K562 (cell line): ENCODE results near the gene CENPX. TPM values are rescaled to one million over a fixed set of nuclear protein-coding genes. Genes with fewer than 3 reads are reported as not detected.

ENCODE experiments used
- ATAC-seq: fragments of 200-7000 bp; cut with Tn5 transposase; 3 replicates; pipeline ENCODE4 v1.9.1; 2020; ENCODE audit warnings: moderate library complexity
- BruUV-seq: library from RNA; stranded (reverse); fragments of 400-500 nt; replicated peaks from 2 replicates; lab custom pipeline; 2021; lab: Mats Ljungman, UMichigan
- CTCF ChIA-PET: fragments of 300-600 bp; formaldehyde crosslinking; extraction: SDS; loops from one replicate; lab custom pipeline; 2021; ENCODE audit warnings: low intra/inter-chr PET ratio; lab: Yijun Ruan, JAX
- POLR2A ChIA-PET: fragments of 300-600, 350-650 bp; sonication (Branson Sonifier 250); formaldehyde crosslinking; extraction: SDS; loops from one replicate; lab custom pipeline; 2021; ENCODE audit warnings: antibody characterized with exemption, inconsistent platforms; lab: Yijun Ruan, JAX
- DNase-seq, 4 experiments: peaks; one replicate each; pipeline versions ENCODE4 v3.0.0 to v3.0.0-alpha.2; 2011 to 2018; ENCODE audit warnings: low spot score in 3 of 4, mixed read lengths in 3 of 4; ENCODE audit errors: extremely low read depth in 1 of 4
- FAIRE-seq: peaks from 2 replicates; lab custom pipeline; 2011; peaks lifted over from hg19 to GRCh38; lab: Jason Lieb, UNC
- H2AFZ ChIP-seq: 2 replicates; pipeline ENCODE4 v1.6.0; 2011; ENCODE audit warnings: low read depth, low read length, control low read depth, inconsistent platforms
- H3K27ac ChIP-seq: fragments of 200-600 bp; 3 replicates; pipeline ENCODE4 v1.8.0; 2011; ENCODE audit warnings: low read depth, mild to moderate bottlenecking, control low read depth, inconsistent platforms, low read length, moderate library complexity, mixed read lengths; ENCODE audit errors: extremely low read depth
- H3K27me3 ChIP-seq, 2 experiments: fragments of 300-600 bp in 1 of 2; 2 replicates in 1 of 2; 3 replicates in 1 of 2; pipeline versions ENCODE4 v1.6.0 to v1.8.0; 2011; ENCODE audit warnings: inconsistent platforms in 2 of 2, low read length in 2 of 2, mild to moderate bottlenecking in 1 of 2, mixed read lengths in 1 of 2, moderate library complexity in 1 of 2; ENCODE audit not compliant: control insufficient read depth in 2 of 2, insufficient read depth in 2 of 2
- H3K36me3 ChIP-seq: fragments of 300-600 bp; 3 replicates; pipeline ENCODE4 v1.8.0; 2011; ENCODE audit warnings: mild to moderate bottlenecking, low read length, inconsistent platforms; ENCODE audit not compliant: control insufficient read depth, insufficient read depth
- H3K4me1 ChIP-seq, 2 experiments: fragments of 200-600 bp in 1 of 2; replicated peaks in 1 of 2; 2 replicates in 1 of 2; 3 replicates in 1 of 2; pipeline versions ENCODE4 v1.5.1 to v1.8.0; 2011; ENCODE audit warnings: inconsistent platforms in 2 of 2, low read length in 2 of 2, mild to moderate bottlenecking in 1 of 2, mixed read lengths in 1 of 2, moderate library complexity in 1 of 2; ENCODE audit not compliant: control insufficient read depth in 2 of 2, insufficient read depth in 2 of 2
- H3K4me2 ChIP-seq: 2 replicates; pipeline ENCODE4 v1.6.1; 2011; ENCODE audit warnings: low read length, control low read depth, inconsistent platforms, mixed read lengths; ENCODE audit not compliant: insufficient read depth
- H3K4me3 ChIP-seq: fragments of 200-600 bp; sonication (generic), shearing (Covaris generic); 2 replicates; pipeline ENCODE4 v1.5.1; 2016; ENCODE audit warnings: control low read depth, inconsistent platforms
- H3K79me2 ChIP-seq: fragments of 200-600 bp; 3 replicates; pipeline ENCODE4 v1.8.0; 2011; ENCODE audit warnings: low read length, inconsistent platforms; ENCODE audit not compliant: control insufficient read depth, insufficient read depth
- H3K9ac ChIP-seq, 2 experiments: 2 replicates each; pipeline versions ENCODE4 v1.6.0 to v1.6.1; 2011; ENCODE audit warnings: low read depth in 2 of 2, low read length in 2 of 2, control low read depth in 1 of 2, inconsistent platforms in 1 of 2, mild to moderate bottlenecking in 1 of 2, mixed read lengths in 1 of 2; ENCODE audit not compliant: insufficient read depth in 1 of 2
- H3K9me1 ChIP-seq: one replicate; pipeline ENCODE4 v1.6.0; 2011; ENCODE audit warnings: inconsistent platforms, mild to moderate bottlenecking, low read length, moderate library complexity; ENCODE audit not compliant: control insufficient read depth, insufficient read depth
- H3K9me3 ChIP-seq: replicated peaks from 2 replicates; pipeline ENCODE4 v1.5.1; 2011; ENCODE audit warnings: low read depth, low read length, inconsistent platforms; ENCODE audit not compliant: control insufficient read depth, insufficient read depth
- H4K20me1 ChIP-seq: replicated peaks from 2 replicates; pipeline ENCODE4 v1.6.1; 2011; ENCODE audit warnings: low read length, inconsistent platforms, mixed read lengths; ENCODE audit not compliant: control insufficient read depth, insufficient read depth
- CBFA2T3 ChIP-seq: fragments of 450-650 bp; IDR thresholded peaks from 2 replicates; pipeline ENCODE4 v1.6.1; 2017
- ELK3 ChIP-seq: fragments of 450-650 bp; formaldehyde crosslinking; IDR thresholded peaks from 2 replicates; pipeline ENCODE4 v1.4.0; 2020; ENCODE audit warnings: mild to moderate bottlenecking
- FOXP1 ChIP-seq: sonication (generic); formaldehyde crosslinking; IDR thresholded peaks from 2 replicates; pipeline ENCODE4 v1.8.0; 2022; ENCODE audit warnings: mild to moderate bottlenecking, missing genetic modification reagents
- KAT7 ChIP-seq: sonication (generic); formaldehyde crosslinking; IDR thresholded peaks from 2 replicates; pipeline ENCODE4 v1.8.0; 2022; ENCODE audit warnings: missing genetic modification reagents, mild to moderate bottlenecking, borderline replicate concordance
- NR3C1 ChIP-seq: sonication (generic); formaldehyde crosslinking; IDR thresholded peaks from 2 replicates; pipeline ENCODE4 v1.8.1; 2022; ENCODE audit warnings: missing genetic modification reagents
- RBFOX2 ChIP-seq: fragments of 200-400 bp; formaldehyde crosslinking; IDR thresholded peaks from 2 replicates; pipeline ENCODE4 v1.6.1; 2017; ENCODE audit warnings: low read depth, mild to moderate bottlenecking, low read length, moderate library complexity
- RBM22 ChIP-seq: fragments of 200-400 bp; formaldehyde crosslinking; IDR thresholded peaks from 2 replicates; pipeline ENCODE4 v1.6.1; 2018; ENCODE audit warnings: low read length, low read depth; ENCODE audit not compliant: poor library complexity, severe bottlenecking
- TEAD4 ChIP-seq, 2 experiments: sonication (generic) in 1 of 2; formaldehyde crosslinking in 1 of 2; IDR thresholded peaks; 2 replicates each; pipeline versions ENCODE4 v1.6.1 to v1.8.0; 2012 to 2022; ENCODE audit warnings: borderline replicate concordance in 1 of 2, inconsistent platforms in 1 of 2, low read length in 1 of 2, mild to moderate bottlenecking in 1 of 2, missing genetic modification reagents in 1 of 2
- TFAP4 ChIP-seq: sonication (generic); formaldehyde crosslinking; IDR thresholded peaks from 2 replicates; pipeline ENCODE4 v1.8.0; 2022; ENCODE audit warnings: missing genetic modification reagents, mild to moderate bottlenecking, moderate library complexity, borderline replicate concordance
- ZC3H4 ChIP-seq: sonication (generic); formaldehyde crosslinking; IDR thresholded peaks from 2 replicates; pipeline ENCODE4 v1.9.0; 2021; ENCODE audit warnings: missing genetic modification reagents, borderline replicate concordance
- ZFX ChIP-seq: sonication (generic); formaldehyde crosslinking; IDR thresholded peaks from 2 replicates; pipeline ENCODE4 v1.8.0; 2022; ENCODE audit warnings: mild to moderate bottlenecking, missing genetic modification reagents, moderate library complexity
- WGBS: fragments of 100-300 bp; shearing (Covaris generic); methylation state at CpG from one replicate; pipeline ENCODE4 v1.1.6; 2016; ENCODE audit warnings: low coverage, mixed read lengths; ENCODE audit not compliant: insufficient coverage; ENCODE audit errors: missing lambda C conversion rate; 5-methylcytosine and 5-hydroxymethylcytosine counted together
- in situ Hi-C: fragments of 300-500 bp; cut with MboI; formaldehyde crosslinking; loops from 4 replicates; pipeline ENCODE4 v1.15.0; 2018; ENCODE audit warnings: inconsistent platforms, mixed read lengths
- intact Hi-C: fragments of 100-400 bp; cut with micrococcal nuclease; formaldehyde crosslinking; loops from 2 replicates; pipeline ENCODE4 v1.14.2; 2022
- polyA plus RNA-seq, 8 experiments: library from polyadenylated mRNA; depleted of rRNA in 4 of 8; stranded (reverse) in 5 of 8; unstranded in 3 of 8; fragments of >200 nt; fragmentation: Nextera tagmentation in 2 of 8; fragmentation: Illumina TruSeq in 1 of 8; extraction: Ambion mirVana in 2 of 8; extraction: Trizol in 1 of 8; gene quantifications; 2 replicates each; pipeline versions ENCODE4 v1.2.1 to v1.2.3, GENCODE V29; 2011 to 2014; ENCODE audit warnings: inconsistent platforms in 1 of 8, missing spikeins in 1 of 8
- total RNA-seq, 7 experiments: library from RNA; depleted of rRNA in 6 of 7; stranded (reverse); fragments of >200 nt in 6 of 7; fragmentation: Illumina TruSeq in 2 of 7; extraction: Trizol in 2 of 7; gene quantifications; 2 replicates each; pipeline versions ENCODE4 v1.2.1 to v1.2.3, GENCODE V29; 2011 to 2021; ENCODE audit warnings: low replicate concordance in 1 of 7
- TF ChIP-seq, protein P1 (sequence below): sonication (generic); formaldehyde crosslinking; IDR thresholded peaks from 2 replicates; pipeline ENCODE4 v1.8.1; 2023; ENCODE audit warnings: mild to moderate bottlenecking, missing genetic modification reagents
- TF ChIP-seq, protein P2 (sequence below), 2 experiments: fragments of 450-650 bp; IDR thresholded peaks; 2 replicates each; pipeline ENCODE4 v1.6.1; 2016

CENPX gene
- total and polyA plus RNA-seq, 9 of the 15 experiments (the other 6 are each of a cell fraction or from before 2014, with no cell fraction given) = 32.7 to 352 (median 127) TPM

DNA sequence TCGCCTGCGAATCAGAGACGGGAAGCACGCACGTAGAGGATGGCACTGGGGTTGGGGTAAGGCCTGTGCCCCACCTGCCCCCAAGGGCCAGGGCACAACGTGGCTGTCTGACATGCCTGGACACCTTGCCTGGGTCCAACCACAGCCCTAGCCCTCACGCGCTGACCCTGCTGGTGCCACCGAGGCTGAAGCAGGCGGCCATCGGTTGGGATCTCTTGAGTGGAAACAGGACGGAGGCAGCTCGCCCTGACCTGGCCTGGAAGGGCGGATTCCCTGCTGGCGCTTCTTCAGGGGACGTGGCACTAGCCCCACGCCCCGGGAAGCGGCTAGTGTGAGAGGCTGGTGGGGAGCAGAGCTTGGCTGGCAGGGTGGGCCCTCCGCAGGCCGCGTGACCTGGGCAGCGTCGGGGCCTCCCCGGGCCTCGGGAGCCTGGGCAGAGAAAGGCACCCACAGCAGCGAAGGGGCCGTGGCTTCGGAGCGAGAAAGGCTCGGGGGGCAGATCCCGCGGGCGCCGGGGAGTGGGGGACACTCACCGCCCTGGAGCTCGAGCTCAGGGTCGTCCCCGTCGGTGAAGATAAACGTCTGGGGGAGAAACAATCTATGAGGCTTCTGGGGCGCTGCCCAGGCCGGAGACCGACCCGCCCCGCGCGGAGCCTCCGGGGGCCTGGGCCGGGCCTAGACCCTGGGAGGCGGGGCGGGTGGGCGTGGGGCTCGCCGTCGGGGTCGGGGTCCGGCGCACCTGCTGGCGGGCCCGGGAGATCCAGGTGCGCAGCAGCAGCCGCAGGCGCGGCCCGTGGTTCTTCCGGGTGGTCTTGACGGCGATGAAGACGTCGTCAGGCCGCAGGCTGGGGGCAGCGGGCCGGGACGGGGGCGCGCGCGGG is 28.3 kb upstream of the CENPX start:
- H3K36me3 ChIP-seq = peaks cover 68% of the 10 kb centered on the region; the same call in 2 of the 3 replicates
- H3K9me1 ChIP-seq = peaks cover 2% of the 10 kb centered on the region
- BruUV-seq = no TSS peak
- CTCF ChIA-PET = no interaction called here
- H3K9ac ChIP-seq = peak overlapping the region; percentile 78 to 97
- in situ Hi-C loops = no loop called here
- ATAC-seq (peak; percentile 30), FAIRE-seq (no peak), DNase-seq (peak in 3 of 4 experiments; percentile 49 to 84 (median 81))
- peak overlapping the region; percentile 98 for H3K4me3 ChIP-seq
- 0 out of 2 replicates have a peak, but pooled peaks cover 4% of the 10 kb centered on the region for H4K20me1 ChIP-seq
- H3K9me3 ChIP-seq = no peaks in the 10 kb centered on the region
- POLR2A ChIA-PET = interaction anchor here (0.7 to 1.8 kb wide), 3 partner anchors 9 to 244 kb away, joined by 3 to 7 read pairs (median 4); no protein-coding TSS in a partner anchor
- H3K4me2 ChIP-seq = peak overlapping the region; percentile 76
- H3K4me1 ChIP-seq = peaks cover 6 to 90% of the 10 kb centered on the region in 2 experiments; a peak in 3 of 5 replicates
- H3K27ac ChIP-seq = peak overlapping the region; percentile 63; the same call in 2 of the 3 replicates
- H3K79me2 ChIP-seq = peaks cover 28% of the 10 kb centered on the region
- intact Hi-C loops = no loop called here
- H3K27me3 ChIP-seq = no peaks in the 10 kb centered on the region
- peak overlapping the region; percentile 44 for H2AFZ ChIP-seq
- 41% methylated on average over 33 of the region's 79 CpGs for WGBS
- TF ChIP-seq CBFA2T3 = no peak
- TF ChIP-seq TFAP4 (CRISPR knock-in tag) = peak; percentile 26; the same call in 1 of the 2 replicates
- no peak for TF ChIP-seq ELK3 (CRISPR knock-in tag)
- no peak for TF ChIP-seq RBM22
- TF ChIP-seq RBFOX2 = peak; percentile 50; the same call in 1 of the 2 replicates
- TF ChIP-seq ZFX (CRISPR knock-in tag) = peak; percentile 61
- TF ChIP-seq, protein P1, sequence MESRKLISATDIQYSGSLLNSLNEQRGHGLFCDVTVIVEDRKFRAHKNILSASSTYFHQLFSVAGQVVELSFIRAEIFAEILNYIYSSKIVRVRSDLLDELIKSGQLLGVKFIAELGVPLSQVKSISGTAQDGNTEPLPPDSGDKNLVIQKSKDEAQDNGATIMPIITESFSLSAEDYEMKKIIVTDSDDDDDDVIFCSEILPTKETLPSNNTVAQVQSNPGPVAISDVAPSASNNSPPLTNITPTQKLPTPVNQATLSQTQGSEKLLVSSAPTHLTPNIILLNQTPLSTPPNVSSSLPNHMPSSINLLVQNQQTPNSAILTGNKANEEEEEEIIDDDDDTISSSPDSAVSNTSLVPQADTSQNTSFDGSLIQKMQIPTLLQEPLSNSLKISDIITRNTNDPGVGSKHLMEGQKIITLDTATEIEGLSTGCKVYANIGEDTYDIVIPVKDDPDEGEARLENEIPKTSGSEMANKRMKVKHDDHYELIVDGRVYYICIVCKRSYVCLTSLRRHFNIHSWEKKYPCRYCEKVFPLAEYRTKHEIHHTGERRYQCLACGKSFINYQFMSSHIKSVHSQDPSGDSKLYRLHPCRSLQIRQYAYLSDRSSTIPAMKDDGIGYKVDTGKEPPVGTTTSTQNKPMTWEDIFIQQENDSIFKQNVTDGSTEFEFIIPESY (CRISPR knock-in tag) = peak; percentile 36; the same call in 1 of the 2 replicates
- no peak for TF ChIP-seq TEAD4 (IDR thresholded peaks at IDR 0.05; ENCODE audit: low read length)
- TF ChIP-seq TEAD4 (CRISPR knock-in tag; IDR thresholded peaks at IDR 0.05; ENCODE audit: borderline replicate concordance) = peak; percentile 13; the same call in 1 of the 2 replicates
- TF ChIP-seq, protein P2, sequence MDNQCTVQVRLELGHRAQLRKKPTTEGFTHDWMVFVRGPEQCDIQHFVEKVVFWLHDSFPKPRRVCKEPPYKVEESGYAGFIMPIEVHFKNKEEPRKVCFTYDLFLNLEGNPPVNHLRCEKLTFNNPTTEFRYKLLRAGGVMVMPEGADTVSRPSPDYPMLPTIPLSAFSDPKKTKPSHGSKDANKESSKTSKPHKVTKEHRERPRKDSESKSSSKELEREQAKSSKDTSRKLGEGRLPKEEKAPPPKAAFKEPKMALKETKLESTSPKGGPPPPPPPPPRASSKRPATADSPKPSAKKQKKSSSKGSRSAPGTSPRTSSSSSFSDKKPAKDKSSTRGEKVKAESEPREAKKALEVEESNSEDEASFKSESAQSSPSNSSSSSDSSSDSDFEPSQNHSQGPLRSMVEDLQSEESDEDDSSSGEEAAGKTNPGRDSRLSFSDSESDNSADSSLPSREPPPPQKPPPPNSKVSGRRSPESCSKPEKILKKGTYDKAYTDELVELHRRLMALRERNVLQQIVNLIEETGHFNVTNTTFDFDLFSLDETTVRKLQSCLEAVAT (IDR thresholded peaks at IDR 0.05) = 0 out of 4 replicates have a peak, but pooled peaks of 1 of the 2 experiments have one; percentile 26
- 0 out of 2 replicates have a peak, but pooled peaks have one; percentile 17 for TF ChIP-seq NR3C1 (CRISPR knock-in tag)
- TF ChIP-seq FOXP1 (CRISPR knock-in tag) = 0 out of 2 replicates have a peak, but pooled peaks have one; percentile 8
- TF ChIP-seq KAT7 = peak; percentile 60; the same call in 1 of the 2 replicates
- TF ChIP-seq ZC3H4 (CRISPR knock-in tag) = 0 out of 2 replicates have a peak, but pooled peaks have one; percentile 37
